SU-DHL-6 (cell line): ENCODE measurements around the gene SHISAL2A.

ENCODE experiments used
- CTCF ChIP-seq: fragments of 200-600 bp; sonication (generic); IDR thresholded peaks from one replicate; pipeline ENCODE4 v1.5.1; 2017; ENCODE audit warnings: antibody characterized with exemption, mild to moderate bottlenecking, low read length, moderate library complexity; ENCODE audit not compliant: insufficient read depth, poor library complexity, severe bottlenecking
- EZH2phosphoT487 ChIP-seq: fragments of 200-600 bp; sonication (generic), shearing (Covaris generic); conservative IDR thresholded peaks from 2 replicates; pipeline ENCODE4 v1.6.1; 2018; ENCODE audit warnings: mild to moderate bottlenecking, antibody characterized with exemption, low read length, moderate library complexity, mixed read lengths

- TF ChIP-seq CTCF = no peak
- no peak for TF ChIP-seq EZH2phosphoT487
Observed at GRCh38 chr1:52640697-52641096, 7.7 kb downstream of the SHISAL2A start.
